PC-3 (cell line): ENCODE measurements around the gene OR51S1.

Source experiments
- EZH2 ChIP-seq: fragments of 300-600 bp; sonication (generic); IDR thresholded peaks from one replicate; pipeline ENCODE4 v1.6.1; 2017; ENCODE audit warnings: antibody characterized with exemption, mild to moderate bottlenecking, low read length; ENCODE audit not compliant: unreplicated experiment
- EZH2phosphoT487 ChIP-seq: fragments of 300-600 bp; sonication (generic); IDR thresholded peaks from 2 replicates; pipeline ENCODE4 v1.6.1; 2018; ENCODE audit warnings: mild to moderate bottlenecking, antibody characterized with exemption, low read length, borderline replicate concordance
- TF ChIP-seq, protein P1 (sequence below): fragments of 300-600 bp; sonication (generic); conservative IDR thresholded peaks from 2 replicates; pipeline ENCODE4 v1.5.1; 2017; ENCODE audit warnings: antibody characterized with exemption, low read depth, mild to moderate bottlenecking, low read length

DNA sequence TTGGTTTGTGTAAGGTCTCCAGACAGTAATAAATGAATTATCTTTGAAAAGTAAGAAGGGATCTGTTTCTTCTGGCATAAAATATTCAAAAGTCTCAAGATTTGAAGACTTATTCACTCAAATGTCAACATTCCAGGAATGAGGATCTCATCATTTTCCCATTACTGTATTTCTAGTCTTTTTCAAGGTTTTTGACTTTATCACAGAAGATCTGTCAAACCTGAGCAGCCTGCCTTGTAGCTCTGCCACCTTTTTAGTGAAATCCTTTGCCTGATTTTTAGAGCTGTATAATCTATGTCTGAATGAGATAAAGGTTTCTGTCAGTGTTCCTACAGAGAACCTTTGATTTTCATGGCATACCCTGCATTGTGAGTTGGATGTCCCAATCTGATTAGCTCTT lies 23.9 kb downstream of the OR51S1 start:
- TF ChIP-seq EZH2phosphoT487: no peak
- TF ChIP-seq, protein P1, sequence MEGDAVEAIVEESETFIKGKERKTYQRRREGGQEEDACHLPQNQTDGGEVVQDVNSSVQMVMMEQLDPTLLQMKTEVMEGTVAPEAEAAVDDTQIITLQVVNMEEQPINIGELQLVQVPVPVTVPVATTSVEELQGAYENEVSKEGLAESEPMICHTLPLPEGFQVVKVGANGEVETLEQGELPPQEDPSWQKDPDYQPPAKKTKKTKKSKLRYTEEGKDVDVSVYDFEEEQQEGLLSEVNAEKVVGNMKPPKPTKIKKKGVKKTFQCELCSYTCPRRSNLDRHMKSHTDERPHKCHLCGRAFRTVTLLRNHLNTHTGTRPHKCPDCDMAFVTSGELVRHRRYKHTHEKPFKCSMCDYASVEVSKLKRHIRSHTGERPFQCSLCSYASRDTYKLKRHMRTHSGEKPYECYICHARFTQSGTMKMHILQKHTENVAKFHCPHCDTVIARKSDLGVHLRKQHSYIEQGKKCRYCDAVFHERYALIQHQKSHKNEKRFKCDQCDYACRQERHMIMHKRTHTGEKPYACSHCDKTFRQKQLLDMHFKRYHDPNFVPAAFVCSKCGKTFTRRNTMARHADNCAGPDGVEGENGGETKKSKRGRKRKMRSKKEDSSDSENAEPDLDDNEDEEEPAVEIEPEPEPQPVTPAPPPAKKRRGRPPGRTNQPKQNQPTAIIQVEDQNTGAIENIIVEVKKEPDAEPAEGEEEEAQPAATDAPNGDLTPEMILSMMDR: no peak
- TF ChIP-seq EZH2: no peak
